Caco-2 (cell line): ENCODE data around the gene GIMD1. TPM values are rescaled to one million over a fixed set of nuclear protein-coding genes. Genes with fewer than 3 reads are reported as not detected.
"Not testable (repeated sequence)": the region's sequence is repeated elsewhere in the genome, so short reads cannot be mapped to it uniquely, and the experiment has no call there.

ENCODE experiments used
- BruUV-seq: library from RNA; stranded (reverse); fragments of 400-500 nt; replicated peaks from 2 replicates; lab custom pipeline; 2021; lab: Mats Ljungman, UMichigan
- CTCF ChIA-PET: fragments of 300-600 bp; sonication (Branson Sonifier 250); formaldehyde crosslinking; loops from one replicate; lab custom pipeline; 2022; ENCODE audit warnings: antibody characterized with exemption; lab: Charles Lee
- POLR2A ChIA-PET: fragments of 300-600 bp; sonication (Branson Sonifier 250); formaldehyde crosslinking; loops from one replicate; lab custom pipeline; 2022; ENCODE audit warnings: antibody characterized with exemption; lab: Charles Lee
- DNase-seq, 2 experiments: peaks; one replicate each; pipeline versions ENCODE4 v3.0.0 to v3.0.0-alpha.2; 2020 to 2022
- H3K27me3 ChIP-seq: replicated peaks from 2 replicates; pipeline ENCODE4 v1.6.0; 2011; ENCODE audit warnings: low read length; ENCODE audit not compliant: control insufficient read depth, insufficient read depth
- H3K36me3 ChIP-seq: 2 replicates; pipeline ENCODE4 v1.5.1; 2011; ENCODE audit warnings: low read length; ENCODE audit not compliant: control insufficient read depth, insufficient read depth
- H3K4me1 ChIP-seq: fragments of 250-450 bp; sonication (Bioruptor Pico); 2 replicates; pipeline ENCODE4 v1.5.1; 2020; ENCODE audit warnings: mild to moderate bottlenecking
- H3K4me3 ChIP-seq: 2 replicates; pipeline ENCODE4 v1.5.1; 2011; ENCODE audit warnings: low read depth, mild to moderate bottlenecking, control low read depth, low read length
- H3K9me3 ChIP-seq: fragments of 250-450 bp; sonication (Bioruptor Pico); 2 replicates; pipeline ENCODE4 v1.5.1; 2020; ENCODE audit warnings: mild to moderate bottlenecking, moderate library complexity
- H3K27ac Mint-ChIP-seq: one replicate; pipeline ENCODE4 v1.8.0; 2022; ENCODE audit warnings: mixed read lengths; ENCODE audit not compliant: unreplicated experiment
- H3K27me3 Mint-ChIP-seq: one replicate; pipeline ENCODE4 v1.8.0; 2022; ENCODE audit warnings: mixed read lengths; ENCODE audit not compliant: insufficient read depth, unreplicated experiment
- H3K36me3 Mint-ChIP-seq: one replicate; pipeline ENCODE4 v1.8.0; 2022; ENCODE audit warnings: mild to moderate bottlenecking, mixed read lengths; ENCODE audit not compliant: insufficient read depth, unreplicated experiment
- H3K4me1 Mint-ChIP-seq: one replicate; pipeline ENCODE4 v1.8.0; 2022; ENCODE audit warnings: low read depth, mixed read lengths; ENCODE audit not compliant: unreplicated experiment
- H3K4me3 Mint-ChIP-seq: one replicate; pipeline ENCODE4 v1.8.0; 2022; ENCODE audit warnings: mild to moderate bottlenecking, moderate library complexity, mixed read lengths; ENCODE audit not compliant: unreplicated experiment
- H3K9me3 Mint-ChIP-seq: one replicate; pipeline ENCODE4 v1.8.0; 2022; ENCODE audit warnings: mixed read lengths; ENCODE audit not compliant: unreplicated experiment
- CTCF ChIP-seq, 2 experiments: fragments of 200-600 bp in 1 of 2; IDR thresholded peaks; 1 replicate in 1 of 2; 2 replicates in 1 of 2; pipeline versions ENCODE4 v1.5.1 to v1.8.0; 2011 to 2022; ENCODE audit warnings: antibody characterized with exemption in 1 of 2, control low read depth in 1 of 2, inconsistent platforms in 1 of 2, low read depth in 1 of 2, low read length in 1 of 2, mild to moderate bottlenecking in 1 of 2, moderate library complexity in 1 of 2; ENCODE audit not compliant: insufficient read depth in 1 of 2, severe bottlenecking in 1 of 2, unreplicated experiment in 1 of 2
- intact Hi-C: fragments of 100-400 bp; cut with micrococcal nuclease; formaldehyde crosslinking; loops from one replicate; pipeline ENCODE4 v1.10.0; 2022; ENCODE audit not compliant: unreplicated experiment
- total RNA-seq: library from RNA; stranded (reverse); gene quantifications from 2 replicates; pipeline ENCODE4 v1.2.3, GENCODE V29; 2022

GIMD1 gene
- total RNA-seq, 1 experiment from 2014 or later = not detected

- Histone ChIP-seq H3K4me1 (no peaks in the 10 kb centered on the region), H3K9me3 (peaks cover 22% of the 10 kb centered on the region), H3K36me3 (no peaks in the 10 kb centered on the region), H3K27me3 (no peaks in the 10 kb centered on the region), H3K4me3 (no peak overlapping the region)
- POLR2A ChIA-PET = no interaction called here
- CTCF ChIA-PET = no interaction called here
- Mint-ChIP-seq H3K27ac (no peak overlapping the region), H3K9me3 (peaks cover 41% of the 10 kb centered on the region), H3K36me3 (no peaks in the 10 kb centered on the region), H3K4me3 (no peak overlapping the region), H3K4me1 (no peaks in the 10 kb centered on the region), H3K27me3 (no peaks in the 10 kb centered on the region)
- TF ChIP-seq CTCF (IDR thresholded peaks at IDR 0.05; ENCODE audit: insufficient read depth in 1 of 2, low read depth in 1 of 2, low read length in 1 of 2, severe bottlenecking in 1 of 2, unreplicated experiment in 1 of 2) = no peak
- BruUV-seq = no TSS peak
- DNase-seq = no peak
- intact Hi-C loops = no loop called here
Measured at GRCh38 chr4:106401157-106401556, 32.6 kb upstream of the GIMD1 start.

- POLR2A ChIA-PET = not testable (repeated sequence)
Measured at GRCh38 chr4:106398898-106399297, 30.3 kb upstream of the GIMD1 start.

GRCh38 chr4:106395582-106395981 is 27.0 kb upstream of the GIMD1 start:
- intact Hi-C loops = no loop called here
- no peaks in the 10 kb centered on the region for H3K4me1 Mint-ChIP-seq
- CTCF ChIA-PET = no interaction called here
- DNase-seq = no peak
- no peak overlapping the region for H3K4me3 Mint-ChIP-seq
- BruUV-seq = no TSS peak
- Histone ChIP-seq H3K27me3 (no peaks in the 10 kb centered on the region), H3K4me3 (no peak overlapping the region), H3K4me1 (no peaks in the 10 kb centered on the region), H3K9me3 (peaks cover 31% of the 10 kb centered on the region), H3K36me3 (no peaks in the 10 kb centered on the region)
- no peak overlapping the region for H3K27ac Mint-ChIP-seq
- no peaks in the 10 kb centered on the region for H3K36me3 Mint-ChIP-seq
- POLR2A ChIA-PET = no interaction called here
- H3K27me3 Mint-ChIP-seq = no peaks in the 10 kb centered on the region
- no peak for TF ChIP-seq CTCF (IDR thresholded peaks at IDR 0.05; ENCODE audit: insufficient read depth in 1 of 2, low read depth in 1 of 2, low read length in 1 of 2, severe bottlenecking in 1 of 2, unreplicated experiment in 1 of 2)
- peaks cover 65% of the 10 kb centered on the region for H3K9me3 Mint-ChIP-seq

More at GRCh38 chr4:106398898-106399297, 30.3 kb upstream of the GIMD1 start:
- peaks cover 55% of the 10 kb centered on the region for H3K9me3 Mint-ChIP-seq
- H3K36me3 Mint-ChIP-seq, CTCF ChIA-PET, H3K4me3 ChIP-seq, H3K27me3 Mint-ChIP-seq, H3K4me1 ChIP-seq, BruUV-seq, intact Hi-C loops, DNase-seq, H3K4me1 Mint-ChIP-seq, H3K27me3 ChIP-seq, H3K27ac Mint-ChIP-seq, H3K4me3 Mint-ChIP-seq, H3K36me3 ChIP-seq: not testable (repeated sequence)
- peaks cover 34% of the 10 kb centered on the region for H3K9me3 ChIP-seq
